ENCODE measurements around the gene ELP2. TPM values are rescaled to one million over a fixed set of nuclear protein-coding genes. Genes with fewer than 3 reads are reported as not detected.

The ELP2 gene
- total and polyA plus RNA-seq, 2 donors (not counting 3 experiments of a cell fraction or from before 2014, with no cell fraction given): 37.8 to 90.5 TPM

GRCh38 chr18:36195427-36196122, 65.9 kb downstream of the ELP2 start:
- Histone ChIP-seq H4K20me1 (replicated peaks; ENCODE audit: control insufficient read depth, extremely low read depth, insufficient read depth, low read length) (no peaks in the 10 kb centered on the region), H3K79me2 (ENCODE audit: control insufficient read depth, insufficient read depth, low read length) (no peaks in the 10 kb centered on the region), H3K4me2 (ENCODE audit: insufficient read depth, low read length) (no peak overlapping the region), H2AFZ (ENCODE audit: low read depth, low read length) (no peak overlapping the region), H3K9ac (replicated peaks; ENCODE audit: extremely low read depth, insufficient read depth, low read length) (no peak overlapping the region), H3K9me3 (replicated peaks; ENCODE audit: control insufficient read depth, insufficient read depth, low read length) (no peaks in the 10 kb centered on the region), H3K36me3 (ENCODE audit: control insufficient read depth in 2 of 2, extremely low read depth in 1 of 2, insufficient read depth in 2 of 2, low read length in 2 of 2) (no peaks in the 10 kb centered on the region), H3K4me1 (ENCODE audit: control insufficient read depth, extremely low read depth, insufficient read depth, low read length) (no peaks in the 10 kb centered on the region), H3K27ac (ENCODE audit: insufficient read depth, low read depth, low read length) (no peak overlapping the region), H3K9me1 (replicated peaks; ENCODE audit: control insufficient read depth, extremely low read depth, insufficient read depth, low read length) (no peaks in the 10 kb centered on the region), H3K27me3 (ENCODE audit: control insufficient read depth in 2 of 2, insufficient read depth in 2 of 2, low read length in 2 of 2) (peaks cover 0 to 2% of the 10 kb centered on the region in 2 experiments), H3K4me3 (replicated peaks in 1 of 3; ENCODE audit: insufficient read depth in 1 of 3, low read depth in 1 of 3, low read length in 3 of 3) (no peak overlapping the region)
- POLR2A ChIA-PET: no interaction called here
- CTCF ChIA-PET: interaction anchor here (0.7 to 1.3 kb wide), 2 partner anchors 7 to 89 kb away, joined by 3 read pairs; no protein-coding TSS in a partner anchor
- BruUV-seq (replicated peaks): no TSS peak
- no peak for TF ChIP-seq CTCF (IDR thresholded peaks at IDR 0.05; ENCODE audit: extremely low read depth in 1 of 2, insufficient read depth in 1 of 2, low read depth in 1 of 2, low read length in 2 of 2)
- no peak for TF ChIP-seq POLR2AphosphoS5 (IDR thresholded peaks at IDR 0.05; ENCODE audit: insufficient read depth, low read depth, low read length)
- TF ChIP-seq GATA2 (IDR thresholded peaks at IDR 0.05; ENCODE audit: insufficient read depth, insufficient read length, low read depth, low read length): no peak
- TF ChIP-seq MAX (IDR thresholded peaks at IDR 0.05; ENCODE audit: insufficient read depth, insufficient read length): no peak
- no peak for TF ChIP-seq MYC (IDR thresholded peaks at IDR 0.05; ENCODE audit: low read depth, low read length)
- no peak for TF ChIP-seq EZH2 (IDR thresholded peaks at IDR 0.05; ENCODE audit: borderline replicate concordance, low read depth, low read length, severe bottlenecking)
- dilution Hi-C loops (cut with MboI; ENCODE audit: extremely low pct_ligation_motif_present, low sequenced_read_pairs): no loop called here
- intact Hi-C loops (cut with micrococcal nuclease): no loop called here
- no peak for DNase-seq (ENCODE audit: low read depth, low spot score)
- no peak for FAIRE-seq
